Measurements from ENCODE around the gene LATS2.

GRCh38 chr13:20989656-20990321, 71.6 kb downstream of the LATS2 start:
- TF ChIP-seq MAX (IDR thresholded peaks at IDR 0.05) (no peak), REST (IDR thresholded peaks at IDR 0.05; ENCODE audit: low read depth) (no peak), ATF3 (IDR thresholded peaks at IDR 0.05) (no peak), YY1 (IDR thresholded peaks at IDR 0.05; ENCODE audit: extremely low read depth, insufficient replicate concordance, low read depth, low read length) (no peak), JUND (IDR thresholded peaks at IDR 0.05) (no peak), POLR2AphosphoS5 (IDR thresholded peaks at IDR 0.05; ENCODE audit: low read depth, low read length) (no peak), CTCF (IDR thresholded peaks at IDR 0.05 in 2 of 3, conservative IDR thresholded peaks at IDR 0.05 in 1 of 3; ENCODE audit: borderline replicate concordance in 1 of 3, insufficient read depth in 1 of 3, low read depth in 2 of 3, low read length in 2 of 3) (no peak), RAD21 (IDR thresholded peaks at IDR 0.05; ENCODE audit: low read depth) (no peak), CEBPB (IDR thresholded peaks at IDR 0.05; ENCODE audit: low read depth) (no peak), EZH2 (IDR thresholded peaks at IDR 0.05) (no peak), POLR2A (IDR thresholded peaks at IDR 0.05; ENCODE audit: borderline replicate concordance, extremely low read depth, insufficient read depth, insufficient read length) (no peak), ZBTB33 (IDR thresholded peaks at IDR 0.05; ENCODE audit: extremely low read depth, insufficient replicate concordance, low read length) (no peak)

All from HCT116 (cell line).